Pancreas (tissue), 10 donors: ENCODE results near the gene PSME3. TPM values are rescaled to one million over a fixed set of nuclear protein-coding genes. Genes with fewer than 3 reads are reported as not detected.
"Not testable (repeated sequence)": the region's sequence is repeated elsewhere in the genome, so short reads cannot be mapped to it uniquely, and the experiment has no call there.

Source experiments
- ATAC-seq, 4 donors: fragments of 200-7000 bp; cut with Tn5 transposase; one replicate each; pipeline versions ENCODE4 v1.8.0 to v1.9.1; 2020; ENCODE audit warnings: mild to moderate bottlenecking in 4 of 4, moderate library complexity in 4 of 4
- DNase-seq, 6 donors: peaks; one replicate each; pipeline ENCODE4 v3.0.0-alpha.2; 2020
- FAIRE-seq: peaks from 2 replicates; lab custom pipeline; 2012; peaks lifted over from hg19 to GRCh38; lab: Jason Lieb, UNC
- H3K27ac ChIP-seq, 4 donors: fragments of 200-600 bp; sonication (generic); 1 replicate in 3 of 4; 2 replicates in 1 of 4; pipeline versions ENCODE4 v1.5.0 to v1.8.0; 2020
- H3K27me3 ChIP-seq, 4 donors: fragments of 200-600 bp; one replicate each; pipeline ENCODE4 v1.8.0; 2021
- H3K36me3 ChIP-seq, 3 donors: fragments of 200-600 bp; sonication (generic) in 1 of 3; one replicate each; pipeline versions ENCODE4 v1.5.0 to v1.8.0; 2020 to 2021
- H3K4me1 ChIP-seq, 3 donors: fragments of 200-600 bp; one replicate each; pipeline ENCODE4 v1.8.0; 2021
- H3K4me3 ChIP-seq, 4 donors: fragments of 200-600 bp; sonication (generic) in 2 of 4; one replicate each; pipeline versions ENCODE4 v1.5.0 to v1.8.0; 2020 to 2021
- H3K9me3 ChIP-seq, 4 donors: fragments of 200-600 bp; one replicate each; pipeline ENCODE4 v1.8.0; 2021
- CTCF ChIP-seq, 4 donors: fragments of 200-600 bp; sonication (generic) in 3 of 4; IDR thresholded peaks; one replicate each; pipeline versions ENCODE4 v1.5.0 to v1.8.0; 2021; ENCODE audit warnings: antibody characterized with exemption in 4 of 4
- WGBS, 2 donors: extraction: QIAGEN DNeasy Blood & Tissue Kit; methylation state at CpG; one replicate each; pipeline ENCODE4 v1.1.7; 2013; 5-methylcytosine and 5-hydroxymethylcytosine counted together
- intact Hi-C, 3 donors: fragments of 100-400 bp; cut with DNase I; formaldehyde crosslinking; loops; one replicate each; pipeline versions ENCODE4 v1.11.1 to v1.14.2; 2022
- polyA plus RNA-seq, 2 donors: library from polyadenylated mRNA; stranded (reverse); fragments of 200-250 nt; gene quantifications; one replicate each; pipeline ENCODE4 v1.2.3, GENCODE V29; 2013
- total RNA-seq, 6 donors: library from RNA; stranded (reverse); fragmentation: NEBNext Ultra II Directional in 4 of 6; extraction: Animal tissue kit (Norgen Biotek cat#: 25700) in 4 of 6; gene quantifications; one replicate each; pipeline versions ENCODE4 v1.2.1 to v1.2.4, GENCODE V29; 2021 to 2023
- donor health status: healthy with polysubstance abuse.
- donor health status: DM: no; HTN: no; CAD: no; lungs with moderate emphysema.
- donor health status: DM: no; HTN: no; CAD: no.
- donor health status: control.
- donor health status: control.
- donor health status: Bipolar disorder and iron deficiency.
- donor health status: DM: yes; HTN: yes; CAD: no.
- donor health status: DM: no; HTN: no; CAD: no.
- donor health status: DM: no; HTN: no; CAD: no.
- donor health status: DM: yes; HTN: yes; CAD: no.

The PSME3 gene
- total and polyA plus RNA-seq, 8 donors, result 17.8 to 51.6 (median 35.8) TPM

- Histone ChIP-seq H3K4me1 (peaks cover 0 to 7% (median 1%) of the 10 kb centered on the region in 3 donors), H3K27ac (no peak overlapping the region), H3K27me3 (no peaks in the 10 kb centered on the region), H3K4me3 (no peak overlapping the region), H3K9me3 (no peaks in the 10 kb centered on the region), H3K36me3 (no peaks in the 10 kb centered on the region)
- ATAC-seq (no peak), DNase-seq (no peak), FAIRE-seq (no peak)
- WGBS, 2 donors, result 94% methylated on average over 4 of the region's 4 CpGs
- no peak for TF ChIP-seq CTCF (IDR thresholded peaks at IDR 0.05)
- intact Hi-C loops, result no loop called here
These were observed 38.5 kb downstream of the PSME3 start for GRCh38 chr17:42871647-42872046.

GRCh38 chr17:42872251-42872965 is 39.2 kb downstream of the PSME3 start:
- Histone ChIP-seq H3K4me3 (no peak overlapping the region), H3K4me1 (no peaks in the 10 kb centered on the region), H3K27ac (no peak overlapping the region), H3K36me3 (no peaks in the 10 kb centered on the region), H3K27me3 (no peaks in the 10 kb centered on the region), H3K9me3 (no peaks in the 10 kb centered on the region)
- ATAC-seq, result no peak
- intact Hi-C loops, result no loop called here
- no peak for DNase-seq
- TF ChIP-seq CTCF (IDR thresholded peaks at IDR 0.05), result no peak
- WGBS, 2 donors, result 92 to 95% methylated on average over 13 of the region's 13 CpGs
- no peak for FAIRE-seq

GRCh38 chr17:42873315-42873714 is 40.1 kb downstream of the PSME3 start:
- no peak for ATAC-seq
- Histone ChIP-seq H3K4me3 (no peak overlapping the region), H3K4me1 (no peaks in the 10 kb centered on the region), H3K27ac (no peak overlapping the region), H3K9me3 (no peaks in the 10 kb centered on the region), H3K27me3 (no peaks in the 10 kb centered on the region), H3K36me3 (no peaks in the 10 kb centered on the region)
- FAIRE-seq, result no peak
- no peak for TF ChIP-seq CTCF (IDR thresholded peaks at IDR 0.05)
- intact Hi-C loops, result no loop called here
- 90 to 92% methylated on average over 6 of the region's 6 CpGs for WGBS, 2 donors
- no peak for DNase-seq

GRCh38 chr17:42873932-42874695 is 40.9 kb downstream of the PSME3 start:
- H3K9me3 ChIP-seq, DNase-seq, FAIRE-seq, H3K36me3 ChIP-seq, H3K4me1 ChIP-seq, intact Hi-C loops, H3K27me3 ChIP-seq, H3K27ac ChIP-seq, H3K4me3 ChIP-seq: not testable (repeated sequence)
- WGBS, 2 donors, result 82 to 92% methylated on average over 5 to 9 of the region's 12 CpGs
- peak in 1 of 4 donors; percentile 9 for ATAC-seq

- Histone ChIP-seq H3K36me3 (no peaks in the 10 kb centered on the region), H3K27me3 (no peaks in the 10 kb centered on the region), H3K4me3 (no peak overlapping the region), H3K9me3 (no peaks in the 10 kb centered on the region), H3K4me1 (no peaks in the 10 kb centered on the region), H3K27ac (no peak overlapping the region)
- no peak for TF ChIP-seq CTCF (IDR thresholded peaks at IDR 0.05)
- DNase-seq (no peak), ATAC-seq (no peak), FAIRE-seq (no peak)
- 96% methylated on average over 10 of the region's 10 CpGs for WGBS, 2 donors
- intact Hi-C loops, result no loop called here
These were observed 43.8 kb downstream of the PSME3 start for GRCh38 chr17:42877037-42877436.
